ENCODE results near the gene ZNF213. TPM values are rescaled to one million over a fixed set of nuclear protein-coding genes. Genes with fewer than 3 reads are reported as not detected.
A peak's percentile ranks its signal among the peaks of the same experiment; 100 is the strongest.

The ZNF213 gene
- total RNA-seq, 1 experiment from 2014 or later = 12.3 TPM

DNA sequence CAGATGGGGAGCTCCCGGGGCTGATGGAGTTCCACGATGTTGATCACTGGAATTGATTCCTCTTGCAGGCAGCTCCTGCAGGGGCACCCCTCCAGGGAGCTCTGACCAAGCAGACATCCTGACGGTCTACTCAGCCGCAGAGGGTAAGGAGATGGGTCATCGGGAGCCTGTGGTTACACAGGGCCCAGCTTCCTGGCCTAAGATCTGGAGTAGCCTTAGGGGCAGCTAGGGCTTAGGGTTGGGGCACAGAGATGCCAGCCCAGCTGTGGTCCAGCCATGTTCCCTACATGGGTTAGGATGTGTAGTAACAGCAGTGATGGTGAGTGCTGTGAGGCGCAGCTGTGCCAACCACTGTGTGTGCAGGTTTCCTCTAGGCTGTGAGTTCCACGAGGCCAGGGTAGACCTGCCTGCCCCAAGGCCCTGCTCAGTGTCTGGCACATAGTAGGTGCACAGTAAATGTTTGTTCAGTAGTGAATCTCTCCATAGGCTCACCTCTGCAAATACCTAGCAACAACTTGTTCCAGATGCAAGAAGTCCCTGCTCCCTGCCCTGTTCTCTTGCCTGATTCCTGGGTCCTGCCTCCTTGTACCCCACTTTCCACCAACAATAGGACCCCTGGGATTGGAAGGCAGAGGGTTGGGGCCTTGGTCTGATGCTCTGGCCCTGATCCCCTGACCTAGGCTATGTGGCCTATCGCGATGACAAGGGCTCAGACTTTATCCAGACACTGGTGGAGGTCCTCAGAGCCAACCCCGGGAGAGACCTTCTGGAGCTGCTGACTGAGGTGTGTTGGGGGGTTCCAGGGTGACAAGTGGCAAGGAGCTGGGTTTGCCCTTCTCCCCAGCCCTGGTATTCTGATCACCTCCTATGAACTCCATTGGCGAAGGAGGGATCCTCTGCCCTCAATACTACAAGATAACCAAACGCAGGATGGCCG lies 13.7 kb downstream of the ZNF213 start:
- intact Hi-C loops (cut with micrococcal nuclease; ENCODE audit: unreplicated experiment) (no loop called here), in situ Hi-C loops (cut with HindIII; ENCODE audit: low pct_unique_long_range_greater_than_20kb, low sequenced_read_pairs) (no loop called here)
- Histone ChIP-seq H3K4me3 (ENCODE audit: low read depth in 2 of 2, low read length in 2 of 2) (no peak overlapping the region), H3K9me3 (ENCODE audit: control insufficient read depth, insufficient read depth, low read depth, low read length) (no peaks in the 10 kb centered on the region), H3K27ac (ENCODE audit: low read length) (no peak overlapping the region), H3K4me1 (ENCODE audit: control insufficient read depth, insufficient read depth, low read length) (peaks cover 10% of the 10 kb centered on the region; the same call in 1 of the 2 replicates), H3K27me3 (ENCODE audit: control insufficient read depth, insufficient read depth, low read length) (no peaks in the 10 kb centered on the region), H3K36me3 (ENCODE audit: control insufficient read depth, insufficient read depth, low read length) (peaks cover 2% of the 10 kb centered on the region; the same call in 1 of the 2 replicates)
- BruUV-seq (replicated peaks) = no TSS peak
- POLR2A ChIA-PET = interaction anchor here (0.5 to 0.9 kb wide), 4 partner anchors 11 to 114 kb away, joined by 3 to 10 read pairs (median 4); partner anchors contain the start of gene ZNF213
- ATAC-seq = no peak
- CTCF ChIA-PET = interaction anchor here (0.8 to 0.9 kb wide), 3 partner anchors 8 to 19 kb away, joined by 3 to 7 read pairs (median 4); partner anchors contain the start of gene ZNF213
- DNase-seq (ENCODE audit: low read depth, low spot score) = no peak
- TF ChIP-seq TCF7L2 (IDR thresholded peaks at IDR 0.05; ENCODE audit: low read depth, low read length) = no peak
- TF ChIP-seq, protein P1, sequence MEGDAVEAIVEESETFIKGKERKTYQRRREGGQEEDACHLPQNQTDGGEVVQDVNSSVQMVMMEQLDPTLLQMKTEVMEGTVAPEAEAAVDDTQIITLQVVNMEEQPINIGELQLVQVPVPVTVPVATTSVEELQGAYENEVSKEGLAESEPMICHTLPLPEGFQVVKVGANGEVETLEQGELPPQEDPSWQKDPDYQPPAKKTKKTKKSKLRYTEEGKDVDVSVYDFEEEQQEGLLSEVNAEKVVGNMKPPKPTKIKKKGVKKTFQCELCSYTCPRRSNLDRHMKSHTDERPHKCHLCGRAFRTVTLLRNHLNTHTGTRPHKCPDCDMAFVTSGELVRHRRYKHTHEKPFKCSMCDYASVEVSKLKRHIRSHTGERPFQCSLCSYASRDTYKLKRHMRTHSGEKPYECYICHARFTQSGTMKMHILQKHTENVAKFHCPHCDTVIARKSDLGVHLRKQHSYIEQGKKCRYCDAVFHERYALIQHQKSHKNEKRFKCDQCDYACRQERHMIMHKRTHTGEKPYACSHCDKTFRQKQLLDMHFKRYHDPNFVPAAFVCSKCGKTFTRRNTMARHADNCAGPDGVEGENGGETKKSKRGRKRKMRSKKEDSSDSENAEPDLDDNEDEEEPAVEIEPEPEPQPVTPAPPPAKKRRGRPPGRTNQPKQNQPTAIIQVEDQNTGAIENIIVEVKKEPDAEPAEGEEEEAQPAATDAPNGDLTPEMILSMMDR (IDR thresholded peaks at IDR 0.05) = no peak
- TF ChIP-seq REST (IDR thresholded peaks at IDR 0.05; ENCODE audit: insufficient read depth in 1 of 2, low read depth in 2 of 2, low read length in 1 of 2) = no peak
- TF ChIP-seq POLR2AphosphoS5 (IDR thresholded peaks at IDR 0.05; ENCODE audit: low read depth, low read length) = no peak
- TF ChIP-seq SIN3A (IDR thresholded peaks at IDR 0.05; ENCODE audit: borderline replicate concordance, insufficient read depth, low read depth, low read length) = no peak

DNA sequence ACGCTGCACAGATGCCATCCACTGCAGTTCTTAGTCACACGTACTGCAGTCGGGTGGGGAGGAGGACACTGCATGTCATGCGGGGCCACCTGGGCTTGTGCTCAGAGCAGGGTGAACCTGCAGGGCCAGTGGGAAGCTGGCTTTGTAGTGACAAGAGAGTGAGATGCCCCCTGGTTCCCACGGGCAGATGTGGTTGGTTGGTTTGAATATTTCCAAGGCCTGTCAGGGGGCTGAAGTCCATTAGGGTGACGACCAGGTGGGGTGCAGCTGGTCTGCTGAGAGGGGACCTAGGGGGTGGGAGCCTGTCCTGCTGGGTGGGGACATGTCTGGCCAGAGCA lies 14.3 kb downstream of the ZNF213 start:
- TF ChIP-seq, protein P1 (IDR thresholded peaks at IDR 0.05) = no peak
- TF ChIP-seq POLR2AphosphoS5 (IDR thresholded peaks at IDR 0.05; ENCODE audit: low read depth, low read length) (no peak), SIN3A (IDR thresholded peaks at IDR 0.05; ENCODE audit: borderline replicate concordance, insufficient read depth, low read depth, low read length) (no peak)
- ChIA-PET POLR2A (interaction anchor here (0.6 to 0.9 kb wide), 2 partner anchors 12 to 114 kb away, joined by 3 to 10 read pairs; no protein-coding TSS in a partner anchor), CTCF (interaction anchor here (0.8 to 0.9 kb wide), 2 partner anchors 14 kb away, joined by 3 read pairs; partner anchors contain the start of gene ZNF213)
- Histone ChIP-seq H3K27me3 (ENCODE audit: control insufficient read depth, insufficient read depth, low read length) (no peaks in the 10 kb centered on the region), H3K9me3 (ENCODE audit: control insufficient read depth, insufficient read depth, low read depth, low read length) (no peaks in the 10 kb centered on the region), H3K27ac (ENCODE audit: low read length) (peak overlapping the region; percentile 88), H3K36me3 (ENCODE audit: control insufficient read depth, insufficient read depth, low read length) (peaks cover 2% of the 10 kb centered on the region; the same call in 1 of the 2 replicates), H3K4me3 (ENCODE audit: low read depth in 2 of 2, low read length in 2 of 2) (peak overlapping the region in 1 of 2 experiments; percentile 88; a peak in 2 of 4 replicates), H3K4me1 (ENCODE audit: control insufficient read depth, insufficient read depth, low read length) (peaks cover 10% of the 10 kb centered on the region; the same call in 1 of the 2 replicates)
- intact Hi-C loops (cut with micrococcal nuclease; ENCODE audit: unreplicated experiment) (no loop called here), in situ Hi-C loops (cut with HindIII; ENCODE audit: low pct_unique_long_range_greater_than_20kb, low sequenced_read_pairs) (no loop called here)
- no TSS peak for BruUV-seq (replicated peaks)
- DNase-seq (ENCODE audit: low read depth, low spot score) (no peak), ATAC-seq (no peak)

All from Panc1 (cell line).